Myocyte (in vitro differentiated cells): ENCODE data around the gene UBTF. TPM values are rescaled to one million over a fixed set of nuclear protein-coding genes. Genes with fewer than 3 reads are reported as not detected.
A peak's percentile ranks its signal among the peaks of the same experiment; 100 is the strongest.

Source experiments
- DNase-seq: peaks from one replicate; pipeline ENCODE4 v3.0.0-alpha.2; 2012; ENCODE audit warnings: low read depth
- microRNA-seq: library from miRNA; unstranded; fragments of <30 nt; microRNA quantifications from one replicate; pipeline ENCODE4, GENCODE V29; 2016
- total RNA-seq: library from RNA; depleted of rRNA; stranded (reverse); fragments of >200 nt; gene quantifications from 2 replicates; pipeline ENCODE4 v1.2.3, GENCODE V29; 2014

Gene UBTF
- total RNA-seq, 1 donor from 2014 or later: 45.7 TPM

- DNase-seq: no peak
These were observed 45.0 kb downstream of the UBTF start for GRCh38 chr17:44174427-44174826.

- DNase-seq: peak; percentile 13
These were observed 47.5 kb downstream of the UBTF start for GRCh38 chr17:44171931-44172455.

GRCh38 chr17:44170499-44171201, 48.8 kb downstream of the UBTF start, which contains the start of gene ASB16:
Gene ASB16 (plus strand): TSS chr17:44170704. CDS start chr17:44170790, 86 bp downstream.
- DNase-seq: peak; percentile 87

GRCh38 chr17:44170135-44170498, 49.4 kb downstream of the UBTF start:
- DNase-seq: no peak

GRCh38 chr17:44167181-44167861, 52.2 kb downstream of the UBTF start:
- no peak for DNase-seq

GRCh38 chr17:44164476-44164875, 55.0 kb downstream of the UBTF start:
- DNase-seq: no peak

- no peak for DNase-seq
These were observed 59.8 kb downstream of the UBTF start for GRCh38 chr17:44159519-44160210.

DNA sequence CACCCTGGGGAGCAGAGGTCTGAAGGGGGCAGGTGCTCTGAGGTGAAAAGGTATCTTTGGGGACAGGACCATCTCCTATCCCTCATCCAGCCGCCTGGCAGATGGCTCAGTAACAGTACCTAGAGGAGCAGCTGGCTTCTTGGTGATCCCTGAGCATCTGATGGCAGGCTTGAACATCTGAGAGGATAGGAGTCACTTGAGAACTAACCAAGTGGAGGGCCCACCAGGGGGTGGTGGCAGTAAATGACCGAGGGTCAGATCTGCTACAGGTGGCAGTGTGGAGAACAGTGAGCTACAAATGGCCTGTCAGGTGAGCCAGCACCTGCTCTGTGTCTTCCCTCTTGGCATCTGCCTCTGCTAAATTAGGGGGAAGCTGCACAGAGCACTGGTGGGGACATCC, 64.0 kb downstream of the UBTF start:
- no peak for DNase-seq

Small RNA genes within 50 kb of the gene (microRNA-seq; reads per million reads assigned to microRNA genes)
- gene MIR6782: not detected

Other genes with a start within 250 kb of the UBTF start
- 0.10 and 0.40 TPM in 2 replicates for gene NAGS, start 215.1 kb downstream of the UBTF start, total RNA-seq
- 36.8 and 40.6 TPM in 2 replicates for gene TMEM101, start 204.7 kb downstream of the UBTF start, total RNA-seq
- 34.1 and 40.2 TPM in 2 replicates for gene LSM12, start 153.0 kb downstream of the UBTF start, total RNA-seq
- gene G6PC3, start 148.9 kb downstream of the UBTF start, total RNA-seq: 39.5 and 44.6 TPM in 2 replicates
- 646 and 649 TPM in 2 replicates for gene HDAC5, start 96.0 kb downstream of the UBTF start, total RNA-seq
- 0.45 and 1.4 TPM in 2 replicates for gene HROB, start 77.7 kb downstream of the UBTF start, total RNA-seq
- 4.0 and 7.8 TPM in 2 replicates for gene ASB16, start 49.0 kb downstream of the UBTF start, total RNA-seq
- 28.1 and 28.6 TPM in 2 replicates for gene TMUB2, start 32.7 kb downstream of the UBTF start, total RNA-seq
- gene ATXN7L3, start 19.8 kb downstream of the UBTF start, total RNA-seq: 55.4 and 60.5 TPM in 2 replicates
- not detected in 2 replicates for gene SLC4A1, start 48.5 kb upstream of the UBTF start, total RNA-seq
- gene RUNDC3A, start 88.9 kb upstream of the UBTF start, total RNA-seq: 0.40 and 0.62 TPM in 2 replicates
- 80.8 and 84.0 TPM in 2 replicates for gene SLC25A39, start 105.1 kb upstream of the UBTF start, total RNA-seq
- gene GRN, start 125.6 kb upstream of the UBTF start, total RNA-seq: 337 and 394 TPM in 2 replicates
- gene FAM171A2, start 144.2 kb upstream of the UBTF start, total RNA-seq: 89.5 and 141 TPM in 2 replicates
- gene ITGA2B, start 170.0 kb upstream of the UBTF start, total RNA-seq: 0.10 TPM in 1 of 2 replicates, not detected in the other